ENCODE measurements around the gene TBC1D5.

TBC1D5 gene

DNA sequence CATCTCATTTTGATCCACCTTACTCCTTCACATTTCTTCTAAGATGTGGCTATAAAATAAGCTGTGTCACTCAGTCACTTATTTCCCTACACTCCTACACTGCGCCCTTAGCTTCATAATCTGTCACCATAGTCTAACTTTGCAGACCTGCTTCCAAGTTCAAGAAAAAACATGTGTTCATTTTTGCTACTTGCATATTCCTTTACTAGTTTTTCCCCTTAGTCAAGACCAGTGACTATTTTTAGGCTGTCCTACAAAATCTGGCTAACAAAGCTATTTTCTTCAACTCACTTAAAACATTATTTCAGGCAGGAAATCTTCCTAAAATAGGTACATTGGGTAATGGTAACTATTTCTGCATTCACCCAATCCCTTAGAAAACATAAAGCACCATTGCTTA is 272.5 kb downstream of the TBC1D5 start:
- DNase-seq: no peak

GRCh38 chr3:17469520-17469919 is 272.9 kb downstream of the TBC1D5 start:
- DNase-seq: no peak

DNA sequence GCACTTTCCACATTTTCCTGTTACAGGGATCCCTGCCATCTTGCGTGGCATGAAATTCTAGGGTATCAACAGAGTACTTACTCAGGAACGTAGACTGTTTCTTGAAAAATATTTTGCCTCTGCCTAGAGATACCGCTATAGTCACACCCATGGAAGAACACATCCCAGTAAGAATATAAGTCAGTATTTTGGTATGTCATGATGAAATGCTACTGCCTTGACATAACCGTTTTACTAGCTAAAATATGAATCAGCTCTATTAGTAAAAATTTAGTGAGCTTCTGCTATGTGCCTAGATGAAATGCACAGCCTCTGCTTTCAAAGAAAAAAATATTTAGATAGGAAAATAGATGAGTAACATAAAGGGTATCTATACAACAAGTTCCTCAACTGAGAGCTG is 276.4 kb downstream of the TBC1D5 start:
- no peak for DNase-seq

GRCh38 chr3:17459470-17459993 is 282.9 kb downstream of the TBC1D5 start:
- DNase-seq: no peak

DNA sequence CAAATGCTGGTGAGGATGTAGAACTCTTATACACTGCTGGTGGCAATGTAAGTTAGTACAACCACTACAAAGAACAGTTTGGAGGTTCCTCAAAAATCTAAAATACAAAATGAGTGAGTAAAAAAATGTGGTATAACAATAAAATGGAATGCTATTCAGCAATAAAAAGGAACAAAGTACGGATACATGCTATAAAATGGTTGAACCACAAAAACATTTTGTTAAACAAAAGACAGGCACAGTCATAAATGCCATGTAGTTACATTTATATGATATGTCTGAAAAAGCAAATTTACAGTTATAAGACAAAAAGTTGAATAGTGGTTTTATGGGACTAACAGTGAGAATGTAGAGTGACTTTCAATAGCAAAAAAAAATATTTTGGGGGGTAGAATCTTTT is 285.8 kb downstream of the TBC1D5 start:
- DNase-seq: no peak

GRCh38 chr3:17456046-17456445 is 286.4 kb downstream of the TBC1D5 start:
- DNase-seq: no peak

- DNase-seq: no peak
Measured at GRCh38 chr3:17444865-17445264, 297.6 kb downstream of the TBC1D5 start.

GRCh38 chr3:17443142-17443541 is 299.3 kb downstream of the TBC1D5 start:
- no peak for DNase-seq

DNA sequence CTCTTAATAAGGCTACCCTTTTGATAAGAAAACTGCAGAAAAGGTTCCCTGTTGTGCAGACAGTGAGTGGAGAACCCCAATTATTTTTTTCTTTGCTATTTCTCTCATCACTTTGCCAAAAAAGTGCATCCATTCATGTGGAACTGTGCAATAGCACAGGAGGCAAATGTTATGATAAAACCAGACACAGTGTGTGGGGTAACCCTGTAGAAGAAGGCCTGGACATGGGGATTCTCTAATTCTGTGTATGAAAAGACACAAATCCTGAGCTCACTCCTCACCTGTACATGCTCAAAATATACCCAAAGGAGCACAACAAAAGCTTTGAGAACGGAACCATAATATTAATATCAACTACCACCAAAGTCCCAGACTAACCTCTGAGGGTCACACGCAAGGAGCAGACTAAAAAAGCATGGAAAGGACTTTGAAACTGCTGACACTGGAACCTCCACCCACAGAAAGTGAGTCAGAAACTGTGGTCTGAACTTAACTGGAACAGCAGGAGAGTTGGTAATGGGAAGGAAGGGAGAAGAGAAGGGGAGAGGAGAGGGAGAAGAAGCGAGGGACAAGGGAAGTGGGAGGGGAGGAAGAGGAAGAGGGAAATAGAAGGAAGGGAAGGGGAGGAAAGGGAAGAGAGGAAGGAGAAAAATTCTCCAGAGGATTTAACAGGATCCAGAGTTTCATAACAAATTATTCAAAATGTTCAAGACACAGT is 299.9 kb downstream of the TBC1D5 start:
- no peak for DNase-seq

- no peak for DNase-seq
Measured at GRCh38 chr3:17433876-17434275, 308.6 kb downstream of the TBC1D5 start.

GRCh38 chr3:17432236-17432635 is 310.2 kb downstream of the TBC1D5 start:
- DNase-seq: no peak

DNA sequence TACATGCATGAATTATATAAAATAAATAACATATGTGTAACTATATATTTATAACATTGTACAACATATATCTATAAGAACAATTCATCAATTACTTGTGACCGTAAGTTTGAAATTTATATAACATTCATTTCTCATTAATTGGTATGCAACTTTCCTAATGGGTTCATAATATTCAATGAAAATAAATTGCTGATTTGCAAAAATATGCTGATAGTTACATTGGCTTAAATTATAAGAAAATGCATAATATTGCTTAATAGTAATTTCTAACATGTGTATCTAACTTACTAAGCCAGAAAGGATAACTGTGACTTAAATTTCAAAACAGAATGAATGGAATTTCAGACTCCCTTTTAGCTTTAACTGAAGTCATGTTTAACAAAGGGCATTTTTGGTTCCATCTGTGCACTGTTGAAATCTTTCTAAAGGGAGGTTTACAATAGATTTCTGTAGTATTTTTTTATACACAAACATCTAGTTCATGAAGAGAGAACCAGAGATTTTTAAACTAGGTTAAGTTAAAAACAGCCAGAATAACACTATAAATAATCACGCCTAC is 310.9 kb downstream of the TBC1D5 start:
- no peak for DNase-seq

GRCh38 chr3:17431004-17431403 is 311.4 kb downstream of the TBC1D5 start:
- DNase-seq: peak in 1 of 5 experiments; percentile 17

DNA sequence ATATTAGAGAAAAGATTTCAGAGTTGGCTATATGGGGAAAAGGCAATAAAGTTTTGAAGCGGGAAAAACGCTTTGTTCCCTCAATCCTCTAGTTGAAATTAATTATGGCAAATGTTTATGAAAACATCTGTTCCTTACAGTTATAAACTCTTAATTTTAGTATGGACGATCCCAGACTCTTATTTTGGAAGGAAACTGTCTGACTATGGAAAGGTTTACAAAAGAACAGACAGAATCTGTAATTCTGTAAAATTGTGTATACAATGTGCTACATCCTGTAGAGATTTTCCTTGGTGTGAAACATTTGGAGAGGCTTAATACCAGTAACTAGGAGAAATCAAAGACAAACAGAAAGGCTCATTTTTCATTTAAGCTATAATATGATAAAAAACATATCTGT is 311.8 kb downstream of the TBC1D5 start:
- no peak for DNase-seq

DNA sequence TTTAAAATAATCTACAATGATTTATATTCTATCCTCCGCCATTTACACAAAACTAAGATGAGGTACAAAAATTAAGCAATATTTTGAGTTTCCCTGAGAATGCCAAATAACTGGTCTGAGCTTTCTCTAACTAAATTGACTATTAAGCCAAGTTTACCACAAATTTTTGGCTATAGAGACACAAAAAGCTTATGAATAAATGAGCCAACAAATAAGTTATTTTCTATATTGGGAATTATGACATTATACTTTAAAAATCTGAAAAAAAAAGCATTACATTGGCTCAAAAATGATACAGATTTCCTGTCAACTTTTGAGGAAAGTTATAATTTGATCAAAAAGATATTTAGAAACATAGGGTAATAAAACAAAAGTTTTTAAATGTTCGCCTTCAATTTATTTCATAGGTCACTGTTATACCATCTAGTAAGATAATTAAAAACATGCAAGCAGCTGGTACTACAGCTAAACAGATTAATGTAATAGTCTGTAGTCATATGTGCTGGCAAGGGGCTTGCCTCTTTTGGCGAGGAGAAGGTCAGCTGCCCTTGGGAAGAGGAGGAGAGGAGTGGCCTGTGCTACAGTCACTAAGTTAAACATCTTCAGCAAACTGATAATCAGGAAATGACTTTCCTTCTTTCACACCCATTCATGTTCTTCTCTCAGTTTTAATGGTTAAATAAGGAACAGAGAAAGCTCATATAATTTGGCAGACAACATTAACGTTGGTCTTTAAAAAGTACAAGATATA is 318.5 kb downstream of the TBC1D5 start:
- DNase-seq: no peak

- no peak for DNase-seq
Measured at GRCh38 chr3:17422636-17423035, 319.8 kb downstream of the TBC1D5 start.

- no peak for DNase-seq
Measured at GRCh38 chr3:17420668-17421067, 321.8 kb downstream of the TBC1D5 start.

- peak in 2 of 5 experiments; percentile 10 to 58 for DNase-seq
Measured at GRCh38 chr3:17412950-17413530, 329.4 kb downstream of the TBC1D5 start.

DNA sequence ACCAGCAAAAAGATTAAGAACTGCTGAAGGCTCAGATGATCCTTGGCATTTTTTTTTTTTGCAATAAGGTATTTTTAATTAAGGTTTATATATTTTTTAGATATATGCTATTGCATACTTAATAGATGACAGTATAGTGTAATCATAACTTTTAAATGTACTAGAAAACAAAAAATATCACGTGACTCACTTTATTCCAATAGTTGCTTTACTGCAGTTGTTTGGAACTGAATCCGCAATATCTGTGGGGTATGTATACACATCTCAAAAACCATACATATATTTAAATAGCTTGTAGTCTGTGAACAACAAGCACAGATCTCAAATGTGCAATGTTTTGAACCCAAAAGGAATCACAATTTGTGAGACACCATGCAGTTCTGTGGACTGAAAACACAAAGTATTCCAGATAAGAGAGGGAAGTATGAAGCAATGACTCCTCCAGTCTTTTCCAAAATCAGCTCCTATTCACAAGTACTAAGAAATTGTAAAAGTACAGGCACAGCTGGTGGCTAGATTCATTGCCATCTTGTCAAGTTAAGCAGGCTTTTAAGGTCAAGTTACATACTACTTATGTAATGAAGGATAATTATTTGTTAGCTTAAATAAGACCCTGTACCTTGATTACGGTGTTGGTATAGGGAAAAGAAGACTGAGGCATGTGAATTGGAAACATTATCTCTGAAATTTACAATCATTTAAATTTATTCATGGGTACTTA is 331.1 kb downstream of the TBC1D5 start:
- DNase-seq: no peak

DNA sequence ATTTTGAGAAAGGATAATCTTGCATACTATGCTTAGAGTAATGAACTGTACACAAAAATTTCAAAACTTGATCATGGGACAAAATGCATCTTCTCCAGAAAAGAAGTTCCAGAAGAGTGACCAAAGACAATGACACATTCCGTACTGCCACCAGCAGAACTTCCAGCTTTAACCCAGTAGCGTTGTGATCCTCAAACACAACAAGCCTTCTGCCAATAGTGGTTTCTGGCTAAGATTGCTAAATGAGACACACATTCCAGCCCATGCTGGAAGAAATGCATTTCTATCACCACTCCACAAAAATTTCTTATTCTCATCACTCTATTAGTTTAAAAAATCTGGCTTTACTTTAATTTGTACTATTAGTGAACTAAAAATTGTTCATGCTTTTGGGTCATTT is 334.9 kb downstream of the TBC1D5 start:
- DNase-seq: no peak

GRCh38 chr3:17404548-17404947 is 337.9 kb downstream of the TBC1D5 start:
- DNase-seq: no peak

DNA sequence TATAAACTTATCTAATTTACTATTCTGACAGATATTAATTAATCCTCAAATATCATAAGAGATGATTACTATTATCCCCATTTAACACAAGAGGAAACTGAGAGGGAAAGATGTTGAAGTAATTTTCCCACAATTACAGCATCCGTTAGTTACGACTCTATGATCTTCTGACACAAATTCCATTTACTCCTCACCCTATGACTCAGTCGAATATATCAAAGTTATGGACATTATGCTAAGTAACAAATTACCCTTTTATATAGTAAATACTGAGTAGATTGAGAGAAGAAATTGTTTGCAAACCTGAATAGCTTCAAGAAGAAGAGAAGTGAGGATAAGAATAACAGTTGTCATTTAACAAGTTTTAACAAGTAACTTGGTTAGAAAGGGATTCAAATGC is 340.0 kb downstream of the TBC1D5 start:
- DNase-seq: no peak

- no peak for DNase-seq
Measured at GRCh38 chr3:17401912-17402311, 340.5 kb downstream of the TBC1D5 start.

Data from T-helper 2 cell (primary cell).